Gastrocnemius medialis (tissue), 4 donors: Measurements from ENCODE around the gene PIP5K1C.
"Not testable (repeated sequence)": the region's sequence is repeated elsewhere in the genome, so short reads cannot be mapped to it uniquely, and the experiment has no call there.

ENCODE experiments used
- POLR2A ChIP-seq, 2 donors: fragments of 450-650 bp; IDR thresholded peaks; one replicate each; pipeline ENCODE4 v1.6.1; 2017; ENCODE audit warnings: antibody characterized with exemption in 2 of 2, mild to moderate bottlenecking in 2 of 2, moderate library complexity in 2 of 2
- TF ChIP-seq, protein P1 (sequence below), 5 experiments: fragments of 450-650 bp in 3 of 5; fragments of 200-600 bp in 2 of 5; sonication (generic) in 2 of 5; IDR thresholded peaks in 4 of 5; conservative IDR thresholded peaks in 1 of 5; 1 replicate in 4 of 5; 2 replicates in 1 of 5; pipeline ENCODE4 v1.5.1; 2016 to 2019; ENCODE audit warnings: antibody characterized with exemption in 5 of 5, mild to moderate bottlenecking in 3 of 5, moderate library complexity in 3 of 5

DNA sequence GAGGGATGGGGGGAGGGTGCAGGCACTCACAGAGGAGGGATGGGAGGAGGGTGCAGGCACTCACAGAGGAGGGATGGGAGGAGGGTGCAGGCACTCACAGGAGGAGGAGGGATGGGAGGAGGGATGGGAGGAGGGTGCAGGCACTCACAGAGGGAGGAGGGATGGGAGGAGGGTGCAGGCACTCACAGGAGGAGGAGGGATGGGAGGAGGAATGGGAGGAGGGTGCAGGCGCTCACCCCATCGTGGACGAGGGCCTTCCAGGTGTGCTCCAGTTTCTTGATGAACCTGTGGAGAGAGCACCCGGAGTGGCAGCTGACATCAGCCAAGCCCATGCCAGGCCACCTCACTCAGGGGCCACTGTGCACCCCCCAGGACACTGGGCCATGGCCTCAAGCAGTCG lies 53.2 kb downstream of the PIP5K1C start:
- TF ChIP-seq, protein P1, sequence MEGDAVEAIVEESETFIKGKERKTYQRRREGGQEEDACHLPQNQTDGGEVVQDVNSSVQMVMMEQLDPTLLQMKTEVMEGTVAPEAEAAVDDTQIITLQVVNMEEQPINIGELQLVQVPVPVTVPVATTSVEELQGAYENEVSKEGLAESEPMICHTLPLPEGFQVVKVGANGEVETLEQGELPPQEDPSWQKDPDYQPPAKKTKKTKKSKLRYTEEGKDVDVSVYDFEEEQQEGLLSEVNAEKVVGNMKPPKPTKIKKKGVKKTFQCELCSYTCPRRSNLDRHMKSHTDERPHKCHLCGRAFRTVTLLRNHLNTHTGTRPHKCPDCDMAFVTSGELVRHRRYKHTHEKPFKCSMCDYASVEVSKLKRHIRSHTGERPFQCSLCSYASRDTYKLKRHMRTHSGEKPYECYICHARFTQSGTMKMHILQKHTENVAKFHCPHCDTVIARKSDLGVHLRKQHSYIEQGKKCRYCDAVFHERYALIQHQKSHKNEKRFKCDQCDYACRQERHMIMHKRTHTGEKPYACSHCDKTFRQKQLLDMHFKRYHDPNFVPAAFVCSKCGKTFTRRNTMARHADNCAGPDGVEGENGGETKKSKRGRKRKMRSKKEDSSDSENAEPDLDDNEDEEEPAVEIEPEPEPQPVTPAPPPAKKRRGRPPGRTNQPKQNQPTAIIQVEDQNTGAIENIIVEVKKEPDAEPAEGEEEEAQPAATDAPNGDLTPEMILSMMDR (IDR thresholded peaks at IDR 0.05 in 4 of 5, conservative IDR thresholded peaks at IDR 0.05 in 1 of 5), result not testable (repeated sequence)
- TF ChIP-seq POLR2A (IDR thresholded peaks at IDR 0.05), result not testable (repeated sequence)
